H7 (cell line): ENCODE data around the gene PPIP5K1. TPM values are rescaled to one million over a fixed set of nuclear protein-coding genes. Genes with fewer than 3 reads are reported as not detected.

Experiments used
- DNase-seq: peaks from one replicate; pipeline ENCODE4 v3.0.0; 2012
- H3K27me3 ChIP-seq: 2 replicates; pipeline ENCODE4 v1.6.0; 2011; ENCODE audit warnings: mild to moderate bottlenecking, low read length; ENCODE audit not compliant: control insufficient read depth, insufficient read depth
- H3K36me3 ChIP-seq: replicated peaks from 2 replicates; pipeline ENCODE4 v1.5.1; 2011; ENCODE audit warnings: low read length; ENCODE audit not compliant: control insufficient read depth, insufficient read depth
- H3K4me3 ChIP-seq: 2 replicates; pipeline ENCODE4 v1.5.1; 2011; ENCODE audit warnings: low read depth, mild to moderate bottlenecking, control low read depth, low read length, moderate library complexity; ENCODE audit not compliant: insufficient read depth
- total RNA-seq: library from RNA; depleted of rRNA; stranded (reverse); fragments of >200 nt; shearing (Covaris generic); gene quantifications from 2 replicates; pipeline ENCODE4 v1.2.3, GENCODE V29; 2014

PPIP5K1 gene
- total RNA-seq, 1 experiment from 2014 or later = 10.5 TPM

GRCh38 chr15:43529141-43529540 is 60.9 kb downstream of the PPIP5K1 start:
- peak; percentile 33 for DNase-seq
- H3K4me3 ChIP-seq = no peak overlapping the region
- H3K36me3 ChIP-seq = no peaks in the 10 kb centered on the region
- no peaks in the 10 kb centered on the region for H3K27me3 ChIP-seq

DNA sequence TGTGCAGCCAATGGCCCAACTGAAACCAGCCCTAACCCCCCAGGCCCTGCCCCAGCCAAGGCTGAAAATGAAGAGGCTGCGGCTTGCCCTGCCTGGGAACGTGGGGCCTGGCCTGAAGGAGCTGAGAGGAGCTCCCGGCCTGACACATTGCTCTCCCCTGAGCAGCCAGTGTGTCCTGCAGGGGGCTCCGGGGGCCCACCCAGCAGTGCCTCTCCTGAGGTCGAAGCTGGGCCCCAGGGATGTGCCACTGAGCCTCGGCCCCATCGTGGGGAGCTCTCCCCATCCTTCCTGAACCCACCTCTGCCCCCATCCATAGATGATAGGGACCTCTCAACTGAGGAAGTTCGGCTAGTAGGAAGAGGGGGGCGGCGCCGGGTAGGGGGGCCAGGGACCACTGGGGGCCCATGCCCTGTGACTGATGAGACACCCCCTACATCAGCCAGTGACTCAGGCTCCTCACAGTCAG is 61.4 kb downstream of the PPIP5K1 start:
- H3K27me3 ChIP-seq = no peaks in the 10 kb centered on the region
- H3K4me3 ChIP-seq = no peak overlapping the region
- DNase-seq = no peak
- H3K36me3 ChIP-seq = no peaks in the 10 kb centered on the region

- no peak overlapping the region for H3K4me3 ChIP-seq
- peak; percentile 37 for DNase-seq
- no peaks in the 10 kb centered on the region for H3K27me3 ChIP-seq
- no peaks in the 10 kb centered on the region for H3K36me3 ChIP-seq
These were observed 62.0 kb downstream of the PPIP5K1 start for GRCh38 chr15:43527802-43528541.

- Histone ChIP-seq H3K27me3 (no peaks in the 10 kb centered on the region), H3K36me3 (no peaks in the 10 kb centered on the region)
- DNase-seq = peak; percentile 44
These were observed 62.8 kb downstream of the PPIP5K1 start for GRCh38 chr15:43527016-43527801.

DNA sequence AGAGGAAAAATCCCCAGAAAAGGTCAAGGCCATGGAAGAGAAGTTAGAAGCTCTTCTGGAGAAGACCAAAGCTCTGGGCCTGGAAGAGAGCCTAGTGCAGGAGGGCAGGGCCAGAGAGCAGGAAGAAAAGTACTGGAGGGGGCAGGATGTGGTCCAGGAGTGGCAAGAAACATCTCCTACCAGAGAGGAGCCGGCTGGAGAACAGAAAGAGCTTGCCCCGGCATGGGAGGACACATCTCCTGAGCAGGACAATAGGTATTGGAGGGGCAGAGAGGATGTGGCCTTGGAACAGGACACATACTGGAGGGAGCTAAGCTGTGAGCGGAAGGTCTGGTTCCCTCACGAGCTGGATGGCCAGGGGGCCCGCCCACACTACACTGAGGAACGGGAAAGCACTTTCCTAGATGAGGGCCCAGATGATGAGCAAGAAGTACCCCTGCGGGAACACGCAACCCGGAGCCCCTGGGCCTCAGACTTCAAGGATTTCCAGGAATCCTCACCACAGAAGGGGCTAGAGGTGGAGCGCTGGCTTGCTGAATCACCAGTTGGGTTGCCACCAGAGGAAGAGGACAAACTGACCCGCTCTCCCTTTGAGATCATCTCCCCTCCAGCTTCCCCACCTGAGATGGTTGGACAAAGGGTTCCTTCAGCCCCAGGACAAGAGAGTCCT is 63.6 kb downstream of the PPIP5K1 start:
- no peak for DNase-seq
- no peaks in the 10 kb centered on the region for H3K36me3 ChIP-seq
- no peaks in the 10 kb centered on the region; the same call in 1 of the 2 replicates for H3K27me3 ChIP-seq
- H3K4me3 ChIP-seq = no peak overlapping the region

More at GRCh38 chr15:43527016-43527801, 62.8 kb downstream of the PPIP5K1 start:
- no peak overlapping the region for H3K4me3 ChIP-seq

DNA sequence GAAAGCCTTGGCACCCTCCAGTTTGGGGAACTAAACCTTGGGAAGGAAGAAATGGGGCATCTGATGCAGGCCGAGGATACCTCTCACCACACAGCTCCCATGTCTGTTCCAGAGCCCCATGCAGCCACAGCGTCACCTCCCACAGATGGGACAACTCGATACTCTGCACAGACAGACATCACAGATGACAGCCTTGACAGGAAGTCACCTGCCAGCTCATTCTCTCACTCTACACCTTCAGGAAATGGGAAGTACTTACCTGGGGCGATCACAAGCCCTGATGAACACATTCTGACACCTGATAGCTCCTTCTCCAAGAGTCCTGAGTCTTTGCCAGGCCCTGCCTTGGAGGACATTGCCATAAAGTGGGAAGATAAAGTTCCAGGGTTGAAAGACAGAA is 64.9 kb downstream of the PPIP5K1 start:
- peaks cover 2% of the 10 kb centered on the region; the same call in 1 of the 2 replicates for H3K27me3 ChIP-seq
- no peaks in the 10 kb centered on the region for H3K36me3 ChIP-seq
- DNase-seq = no peak
- H3K4me3 ChIP-seq = no peak overlapping the region

DNA sequence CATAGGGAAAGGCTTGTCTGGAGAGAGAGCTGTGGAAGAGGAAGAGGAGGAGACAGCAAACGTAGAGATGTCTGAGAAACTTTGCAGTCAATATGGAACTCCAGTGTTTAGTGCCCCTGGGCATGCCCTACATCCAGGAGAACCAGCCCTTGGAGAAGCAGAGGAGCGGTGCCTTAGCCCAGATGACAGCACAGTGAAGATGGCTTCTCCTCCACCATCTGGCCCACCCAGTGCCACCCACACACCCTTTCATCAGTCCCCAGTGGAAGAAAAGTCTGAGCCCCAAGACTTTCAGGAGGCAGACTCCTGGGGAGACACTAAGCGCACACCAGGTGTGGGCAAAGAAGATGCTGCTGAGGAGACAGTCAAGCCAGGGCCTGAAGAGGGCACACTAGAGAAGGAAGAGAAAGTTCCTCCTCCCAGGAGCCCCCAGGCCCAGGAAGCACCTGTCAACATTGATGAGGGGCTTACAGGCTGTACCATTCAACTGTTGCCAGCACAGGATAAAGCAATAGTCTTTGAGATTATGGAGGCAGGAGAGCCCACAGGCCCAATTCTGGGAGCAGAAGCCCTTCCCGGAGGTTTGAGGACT is 65.7 kb downstream of the PPIP5K1 start:
- Histone ChIP-seq H3K4me3 (no peak overlapping the region), H3K36me3 (no peaks in the 10 kb centered on the region), H3K27me3 (peaks cover 8% of the 10 kb centered on the region)
- DNase-seq = no peak

GRCh38 chr15:43523646-43524045 is 66.4 kb downstream of the PPIP5K1 start:
- no peak for DNase-seq
- Histone ChIP-seq H3K27me3 (peaks cover 15% of the 10 kb centered on the region), H3K36me3 (no peaks in the 10 kb centered on the region), H3K4me3 (no peak overlapping the region)

DNA sequence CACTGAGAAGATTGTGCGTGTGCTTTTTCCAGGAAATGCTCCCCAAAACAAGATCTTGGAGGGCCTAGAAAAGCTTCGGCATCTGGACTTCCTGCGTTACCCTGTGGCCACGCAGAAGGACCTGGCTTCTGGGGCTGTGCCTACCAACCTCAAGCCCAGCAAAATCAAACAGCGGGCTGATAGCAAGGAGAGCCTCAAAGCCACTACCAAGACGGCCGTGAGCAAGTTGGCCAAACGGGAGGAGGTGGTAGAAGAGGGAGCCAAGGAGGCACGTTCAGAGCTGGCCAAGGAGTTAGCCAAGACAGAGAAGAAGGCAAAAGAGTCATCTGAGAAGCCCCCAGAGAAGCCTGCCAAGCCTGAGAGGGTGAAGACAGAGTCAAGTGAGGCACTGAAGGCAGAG is 67.8 kb downstream of the PPIP5K1 start:
- peaks cover 23% of the 10 kb centered on the region for H3K27me3 ChIP-seq
- H3K4me3 ChIP-seq = no peak overlapping the region
- DNase-seq = no peak
- no peaks in the 10 kb centered on the region for H3K36me3 ChIP-seq

DNA sequence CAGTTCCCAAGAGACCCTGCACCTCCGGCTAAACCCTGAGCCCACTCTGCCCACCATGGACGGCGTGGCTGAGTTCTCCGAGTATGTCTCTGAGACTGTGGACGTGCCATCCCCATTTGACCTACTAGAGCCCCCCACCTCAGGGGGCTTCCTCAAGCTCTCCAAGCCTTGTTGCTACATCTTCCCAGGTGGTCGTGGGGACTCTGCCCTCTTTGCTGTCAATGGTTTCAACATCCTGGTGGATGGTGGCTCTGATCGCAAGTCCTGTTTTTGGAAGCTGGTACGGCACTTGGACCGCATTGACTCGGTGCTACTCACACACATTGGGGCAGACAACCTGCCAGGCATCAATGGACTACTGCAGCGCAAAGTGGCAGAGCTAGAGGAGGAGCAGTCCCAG is 68.6 kb downstream of the PPIP5K1 start:
- Histone ChIP-seq H3K27me3 (peaks cover 29% of the 10 kb centered on the region), H3K36me3 (no peaks in the 10 kb centered on the region), H3K4me3 (no peak overlapping the region)
- no peak for DNase-seq

DNA sequence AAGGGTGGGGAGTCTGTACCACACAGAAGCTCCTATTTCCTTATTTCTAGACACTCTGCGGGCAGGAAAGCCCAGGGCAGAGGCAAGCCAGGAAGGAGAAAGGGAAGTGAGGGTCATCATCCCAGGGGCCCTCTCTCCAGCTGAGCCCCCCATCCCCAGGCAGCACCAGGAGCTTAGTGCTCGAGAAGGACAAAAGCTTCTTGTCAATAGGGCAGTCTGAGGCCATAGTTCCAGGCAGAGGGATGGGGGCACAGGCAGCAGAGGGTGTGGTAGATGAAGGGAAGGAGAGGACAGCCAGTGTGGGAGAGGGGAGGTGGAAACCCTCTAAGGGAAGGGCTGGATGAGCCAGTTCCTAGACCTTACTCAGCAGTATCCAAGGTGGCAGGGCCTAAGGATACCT is 69.9 kb downstream of the PPIP5K1 start:
- H3K27me3 ChIP-seq = peaks cover 29% of the 10 kb centered on the region
- no peak overlapping the region for H3K4me3 ChIP-seq
- H3K36me3 ChIP-seq = no peaks in the 10 kb centered on the region
- DNase-seq = no peak

DNA sequence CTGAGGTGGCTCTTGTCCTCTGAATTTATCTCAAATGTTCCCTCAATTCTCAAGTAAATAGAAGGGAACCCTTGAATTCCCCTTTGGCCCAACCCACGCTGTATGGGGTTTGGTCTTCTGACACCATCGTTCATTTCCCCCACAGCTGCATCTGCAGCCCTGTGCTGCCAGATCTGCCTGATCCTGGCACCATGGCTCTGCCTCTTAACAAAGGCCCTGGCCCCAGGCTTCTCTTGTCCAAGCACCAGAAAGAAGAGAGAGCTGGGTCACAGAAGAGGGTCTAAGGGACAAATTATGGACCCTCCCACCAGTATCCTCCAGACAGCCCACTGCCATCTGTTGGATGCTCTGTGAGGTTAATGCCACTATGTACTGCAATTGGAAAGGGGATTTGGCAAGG is 70.8 kb downstream of the PPIP5K1 start:
- no peak overlapping the region for H3K4me3 ChIP-seq
- peaks cover 29% of the 10 kb centered on the region for H3K27me3 ChIP-seq
- DNase-seq = peak; percentile 10
- H3K36me3 ChIP-seq = no peaks in the 10 kb centered on the region

DNA sequence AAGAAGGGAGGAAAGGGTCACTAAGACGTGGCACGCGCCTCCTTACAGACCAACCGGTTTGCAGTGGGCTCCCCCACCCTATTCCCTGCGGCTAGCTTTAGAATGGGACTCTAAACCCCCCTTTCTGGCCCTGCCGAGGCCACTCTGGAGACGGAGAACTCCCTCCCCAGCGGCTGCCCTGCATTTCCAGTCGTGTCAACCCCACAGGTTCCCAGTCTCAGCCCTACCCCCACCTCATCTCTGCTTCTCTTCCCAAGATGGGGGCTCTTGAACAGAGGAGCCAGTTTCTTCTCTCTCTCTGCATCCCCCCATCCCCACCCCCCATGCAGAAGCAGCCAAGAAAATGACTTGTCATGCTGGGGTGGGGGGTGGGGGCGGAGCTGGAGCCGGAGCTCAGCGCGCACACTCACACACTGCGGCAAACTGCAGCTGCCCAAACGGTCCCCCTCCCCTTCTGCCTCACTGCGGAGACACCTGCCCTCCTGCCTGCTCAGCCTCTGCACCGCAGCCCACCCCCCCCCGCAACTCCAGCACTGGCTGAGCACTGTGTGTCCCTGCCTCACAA is 71.7 kb downstream of the PPIP5K1 start:
- DNase-seq = peak; percentile 90
- Histone ChIP-seq H3K4me3 (peak overlapping the region; percentile 51), H3K36me3 (no peaks in the 10 kb centered on the region), H3K27me3 (peaks cover 32% of the 10 kb centered on the region)
